Ectodermal cell (in vitro differentiated cells): Measurements from ENCODE around the gene LZTS2.

Source experiments
- H3K27ac ChIP-seq: 2 replicates; pipeline ENCODE4 v1.7.0; 2013; ENCODE audit warnings: mild to moderate bottlenecking, low read depth, low read length; ENCODE audit not compliant: insufficient read depth, poor library complexity, severe bottlenecking
- H3K27me3 ChIP-seq: 2 replicates; pipeline ENCODE4 v1.7.0; 2013; ENCODE audit warnings: mild to moderate bottlenecking, low read length; ENCODE audit not compliant: insufficient read depth, control insufficient read depth, poor library complexity, severe bottlenecking
- H3K36me3 ChIP-seq: one replicate; pipeline ENCODE4 v1.7.0; 2013; ENCODE audit warnings: low read length; ENCODE audit not compliant: control insufficient read depth, insufficient read depth
- H3K4me1 ChIP-seq: one replicate; pipeline ENCODE4 v1.7.0; 2013; ENCODE audit warnings: low read length; ENCODE audit not compliant: control insufficient read depth, insufficient read depth
- H3K4me3 ChIP-seq: 2 replicates; pipeline ENCODE4 v1.7.0; 2013; ENCODE audit warnings: low read depth, low read length, control low read depth; ENCODE audit not compliant: insufficient read depth
- H3K9me3 ChIP-seq: 2 replicates; pipeline ENCODE4 v1.7.0; 2013; ENCODE audit warnings: mild to moderate bottlenecking, low read length, moderate library complexity; ENCODE audit not compliant: control insufficient read depth
- WGBS, 2 experiments: methylation state at CpG; one replicate each; pipeline ENCODE4 v1.1.7; 2013; ENCODE audit warnings: missing lambda C conversion rate in 2 of 2; 5-methylcytosine and 5-hydroxymethylcytosine counted together

Gene LZTS2

GRCh38 chr10:100986952-100987684 is 12.5 kb upstream of the LZTS2 start, which contains the start of the genes MRPL43 and TWNK:
MRPL43 (minus strand) TSS chr10:100987497; CDS start chr10:100987443, 54 bp downstream.
TWNK (plus strand) TSS chr10:100987543; CDS start chr10:100988211, 668 bp downstream.
- WGBS, 2 experiments: 1% methylated on average over 75 of the region's 75 CpGs
- Histone ChIP-seq H3K9me3 (no peaks in the 10 kb centered on the region), H3K4me3 (peak within 1 kb of the TSS; percentile 100), H3K4me1 (peaks cover 7% of the 10 kb centered on the region), H3K27ac (no peak within 1 kb of the TSS), H3K36me3 (peaks cover 21% of the 10 kb centered on the region), H3K27me3 (no peaks in the 10 kb centered on the region)

DNA sequence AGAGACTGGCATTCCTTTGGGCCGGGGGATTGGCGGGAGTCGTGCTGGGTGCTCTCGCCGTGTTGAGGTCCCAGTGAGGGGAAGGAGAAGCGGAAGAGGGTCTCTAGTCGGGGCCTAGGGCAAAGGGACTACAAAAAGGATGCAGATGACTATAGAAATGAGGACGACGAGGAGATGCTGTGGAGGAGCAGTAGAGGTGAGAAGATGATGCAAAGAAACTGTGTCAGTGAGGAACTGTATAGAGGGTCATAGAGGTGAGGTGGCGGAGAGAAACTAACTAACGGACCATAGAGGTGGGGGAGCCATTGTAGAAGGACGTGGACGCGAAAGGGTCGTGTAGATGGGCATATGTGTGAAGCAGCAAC is 11.9 kb upstream of the LZTS2 start:
- H3K9me3 ChIP-seq: no peaks in the 10 kb centered on the region
- peaks cover 21% of the 10 kb centered on the region for H3K36me3 ChIP-seq
- H3K4me3 ChIP-seq: peak overlapping the region; percentile 100
- WGBS, 2 experiments: 2 to 3% methylated on average over 15 of the region's 15 CpGs
- peaks cover 7% of the 10 kb centered on the region for H3K4me1 ChIP-seq
- no peaks in the 10 kb centered on the region for H3K27me3 ChIP-seq
- no peak overlapping the region for H3K27ac ChIP-seq

GRCh38 chr10:100988166-100988565 is 11.4 kb upstream of the LZTS2 start:
- H3K36me3 ChIP-seq: peaks cover 25% of the 10 kb centered on the region
- H3K9me3 ChIP-seq: no peaks in the 10 kb centered on the region
- no peak overlapping the region for H3K27ac ChIP-seq
- WGBS, 2 experiments: 75 to 76% methylated on average over 10 of the region's 10 CpGs
- peak overlapping the region; percentile 100 for H3K4me3 ChIP-seq
- H3K4me1 ChIP-seq: peaks cover 7% of the 10 kb centered on the region
- no peaks in the 10 kb centered on the region for H3K27me3 ChIP-seq

GRCh38 chr10:100989088-100989487 is 10.5 kb upstream of the LZTS2 start:
- Histone ChIP-seq H3K36me3 (peaks cover 29% of the 10 kb centered on the region), H3K27ac (no peak overlapping the region), H3K27me3 (no peaks in the 10 kb centered on the region), H3K9me3 (no peaks in the 10 kb centered on the region), H3K4me3 (no peak overlapping the region), H3K4me1 (peaks cover 7% of the 10 kb centered on the region)
- WGBS, 2 experiments: 95 to 97% methylated on average over 21 of the region's 21 CpGs

GRCh38 chr10:100993986-100994708 is 5.5 kb upstream of the LZTS2 start:
- H3K27ac ChIP-seq: no peak overlapping the region
- no peak overlapping the region for H3K4me3 ChIP-seq
- H3K4me1 ChIP-seq: peaks cover 4% of the 10 kb centered on the region
- no peaks in the 10 kb centered on the region for H3K27me3 ChIP-seq
- 61 to 71% methylated on average over 10 of the region's 10 CpGs for WGBS, 2 experiments
- H3K36me3 ChIP-seq: peaks cover 29% of the 10 kb centered on the region
- H3K9me3 ChIP-seq: no peaks in the 10 kb centered on the region

- H3K4me1 ChIP-seq: peaks cover 4% of the 10 kb centered on the region
- H3K4me3 ChIP-seq: no peak overlapping the region
- no peaks in the 10 kb centered on the region for H3K27me3 ChIP-seq
- H3K36me3 ChIP-seq: peaks cover 21% of the 10 kb centered on the region
- 87 to 92% methylated on average over 6 of the region's 6 CpGs for WGBS, 2 experiments
- H3K9me3 ChIP-seq: no peaks in the 10 kb centered on the region
- no peak overlapping the region for H3K27ac ChIP-seq
Observed at GRCh38 chr10:100995181-100995580, 4.4 kb upstream of the LZTS2 start.

DNA sequence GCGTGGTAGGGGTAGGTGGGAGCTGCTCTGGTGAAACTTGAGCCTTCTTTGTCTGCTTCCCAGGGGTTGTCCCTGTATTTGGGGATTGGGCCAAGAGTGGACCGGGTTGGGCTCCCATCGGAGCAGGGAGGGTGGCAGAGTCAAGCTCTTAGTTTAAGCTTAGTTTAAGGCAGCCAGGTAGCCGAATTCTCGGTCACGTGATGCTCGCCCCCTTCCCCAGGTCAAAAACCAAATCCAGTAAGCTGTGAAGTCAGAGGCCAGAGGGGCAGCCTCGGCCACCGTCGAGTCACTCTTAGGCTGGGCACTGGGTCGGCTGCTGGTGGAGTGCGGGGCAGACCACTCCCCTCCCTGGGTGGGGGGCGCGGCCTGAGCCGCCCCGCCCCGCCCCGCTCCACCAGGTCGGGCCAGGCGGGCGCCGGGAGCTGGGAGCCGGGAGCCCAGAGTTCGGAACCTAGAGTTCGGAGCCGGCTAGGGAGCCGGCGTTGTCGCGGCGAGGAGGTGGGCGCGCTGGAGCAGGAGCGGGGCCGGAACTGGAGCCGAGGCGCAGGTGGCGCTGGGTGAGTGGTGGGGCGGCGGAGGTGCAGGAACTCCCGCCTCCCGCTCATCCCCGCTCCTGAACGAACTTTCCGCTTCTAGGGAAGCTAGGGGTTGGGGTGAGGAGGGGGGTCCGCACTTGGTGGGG is 2.8 kb upstream of the LZTS2 start:
- H3K27ac ChIP-seq: peak overlapping the region; percentile 89
- no peaks in the 10 kb centered on the region for H3K9me3 ChIP-seq
- peaks cover 15% of the 10 kb centered on the region for H3K4me1 ChIP-seq
- 4% methylated on average over 45 to 46 of the region's 46 CpGs for WGBS, 2 experiments
- peak overlapping the region; percentile 87 for H3K4me3 ChIP-seq
- H3K36me3 ChIP-seq: peaks cover 7% of the 10 kb centered on the region
- no peaks in the 10 kb centered on the region for H3K27me3 ChIP-seq

DNA sequence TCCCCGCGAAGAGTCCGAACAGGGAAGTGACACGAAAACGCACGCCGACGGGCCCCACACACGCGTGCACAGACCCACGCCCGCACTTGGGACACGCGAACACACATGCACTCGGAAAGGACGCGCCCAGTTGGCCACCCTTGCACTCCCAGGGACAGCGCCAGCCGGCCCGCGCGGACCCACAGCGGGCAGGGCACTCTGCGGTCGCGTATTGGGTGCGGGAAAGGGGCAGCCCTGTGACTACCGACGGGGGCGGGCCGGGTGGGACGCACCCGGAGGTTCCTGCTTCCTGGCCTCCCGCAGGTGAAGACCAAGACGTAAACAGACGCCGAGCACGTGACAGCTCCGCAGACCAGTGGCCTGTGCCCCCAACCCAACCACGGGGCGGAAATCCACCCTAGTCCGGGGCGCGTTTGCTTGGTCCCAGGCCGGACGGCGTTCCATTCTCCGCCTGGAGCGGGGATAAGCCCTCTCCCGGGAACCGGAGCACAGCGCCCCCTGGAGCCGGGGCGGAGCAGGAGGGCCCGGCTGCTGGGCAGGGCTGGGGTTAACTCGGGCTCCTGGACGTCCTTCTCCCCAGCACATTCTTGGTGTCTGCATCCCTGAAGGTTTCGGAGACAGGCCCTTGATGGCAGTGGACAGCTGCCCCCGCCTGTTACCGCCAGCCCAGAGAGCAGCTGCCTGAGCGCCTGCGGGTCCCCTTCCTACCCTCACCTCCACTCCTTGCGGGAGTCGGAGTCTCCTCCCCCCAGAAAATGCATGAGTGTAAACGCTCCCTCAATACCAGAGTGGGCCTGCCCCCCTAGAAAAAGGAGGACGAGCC is 2.0 kb upstream of the LZTS2 start:
- peaks cover 7% of the 10 kb centered on the region for H3K36me3 ChIP-seq
- peaks cover 15% of the 10 kb centered on the region for H3K4me1 ChIP-seq
- H3K4me3 ChIP-seq: peak overlapping the region; percentile 87
- H3K9me3 ChIP-seq: no peaks in the 10 kb centered on the region
- H3K27me3 ChIP-seq: no peaks in the 10 kb centered on the region
- peak overlapping the region; percentile 89 for H3K27ac ChIP-seq
- 0% methylated on average over 64 to 66 of the region's 66 CpGs for WGBS, 2 experiments

GRCh38 chr10:100998183-100998990 is 1.2 kb upstream of the LZTS2 start:
- Histone ChIP-seq H3K36me3 (peaks cover 5% of the 10 kb centered on the region), H3K4me1 (peaks cover 15% of the 10 kb centered on the region), H3K27ac (peak overlapping the region; percentile 89), H3K4me3 (peak overlapping the region; percentile 87), H3K9me3 (no peaks in the 10 kb centered on the region), H3K27me3 (no peaks in the 10 kb centered on the region)
- WGBS, 2 experiments: 8 to 10% methylated on average over 23 to 25 of the region's 25 CpGs
